WTC11 (cell line): ENCODE measurements around the gene RANBP17.

Experiments
- ATF6 ChIP-seq: sonication (generic); formaldehyde crosslinking; IDR thresholded peaks from 2 replicates; pipeline ENCODE4 v1.8.1; 2023; ENCODE audit warnings: mild to moderate bottlenecking, missing genetic modification reagents
- CTCF ChIP-seq: fragments of 200-600 bp; IDR thresholded peaks from 2 replicates; pipeline ENCODE4 v1.8.0; 2022; ENCODE audit warnings: antibody characterized with exemption
- IRF1 ChIP-seq: sonication (generic); formaldehyde crosslinking; IDR thresholded peaks from 2 replicates; pipeline ENCODE4 v1.8.0; 2023; ENCODE audit warnings: missing genetic modification reagents
- NFE2L1 ChIP-seq: sonication (generic); formaldehyde crosslinking; IDR thresholded peaks from 2 replicates; pipeline ENCODE4 v1.8.1; 2023; ENCODE audit warnings: missing genetic modification reagents
- NR3C1 ChIP-seq: sonication (generic); formaldehyde crosslinking; conservative IDR thresholded peaks from 2 replicates; pipeline ENCODE4 v1.8.1; 2023; ENCODE audit warnings: low read depth, mild to moderate bottlenecking, missing genetic modification reagents

GRCh38 chr5:171268700-171269620 is 407.1 kb downstream of the RANBP17 start:
- TF ChIP-seq IRF1 (CRISPR knock-in tag): no peak
- TF ChIP-seq ATF6 (CRISPR knock-in tag): no peak
- TF ChIP-seq CTCF: no peak
- TF ChIP-seq NR3C1 (CRISPR knock-in tag): no peak
- no peak for TF ChIP-seq NFE2L1 (CRISPR knock-in tag)
